Measurements from ENCODE around the gene KIAA1586.

DNA sequence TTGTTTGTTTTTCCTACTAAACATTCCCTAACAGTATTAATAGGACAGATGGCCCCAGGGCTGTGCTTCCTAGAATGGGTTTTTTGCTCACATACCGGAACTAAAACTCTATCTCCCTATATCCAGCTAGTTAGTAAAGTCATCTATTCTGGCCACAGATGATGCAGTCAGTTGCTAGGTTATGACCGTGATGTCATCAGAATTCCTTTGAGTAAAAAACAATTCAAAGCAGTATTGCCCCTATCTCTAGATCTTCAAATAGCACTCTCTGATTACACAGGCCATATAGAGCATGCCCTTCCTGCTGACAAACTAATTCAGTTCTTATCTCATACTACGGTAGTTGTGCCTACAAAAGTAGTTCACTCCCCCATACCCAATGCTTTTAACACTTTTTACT lies 25.6 kb downstream of the KIAA1586 start:
- TF ChIP-seq EZH2 (IDR thresholded peaks at IDR 0.05; ENCODE audit: low read length, unreplicated experiment) (no peak), EZH2phosphoT487 (IDR thresholded peaks at IDR 0.05; ENCODE audit: borderline replicate concordance, low read length) (no peak)
- TF ChIP-seq, protein P1, sequence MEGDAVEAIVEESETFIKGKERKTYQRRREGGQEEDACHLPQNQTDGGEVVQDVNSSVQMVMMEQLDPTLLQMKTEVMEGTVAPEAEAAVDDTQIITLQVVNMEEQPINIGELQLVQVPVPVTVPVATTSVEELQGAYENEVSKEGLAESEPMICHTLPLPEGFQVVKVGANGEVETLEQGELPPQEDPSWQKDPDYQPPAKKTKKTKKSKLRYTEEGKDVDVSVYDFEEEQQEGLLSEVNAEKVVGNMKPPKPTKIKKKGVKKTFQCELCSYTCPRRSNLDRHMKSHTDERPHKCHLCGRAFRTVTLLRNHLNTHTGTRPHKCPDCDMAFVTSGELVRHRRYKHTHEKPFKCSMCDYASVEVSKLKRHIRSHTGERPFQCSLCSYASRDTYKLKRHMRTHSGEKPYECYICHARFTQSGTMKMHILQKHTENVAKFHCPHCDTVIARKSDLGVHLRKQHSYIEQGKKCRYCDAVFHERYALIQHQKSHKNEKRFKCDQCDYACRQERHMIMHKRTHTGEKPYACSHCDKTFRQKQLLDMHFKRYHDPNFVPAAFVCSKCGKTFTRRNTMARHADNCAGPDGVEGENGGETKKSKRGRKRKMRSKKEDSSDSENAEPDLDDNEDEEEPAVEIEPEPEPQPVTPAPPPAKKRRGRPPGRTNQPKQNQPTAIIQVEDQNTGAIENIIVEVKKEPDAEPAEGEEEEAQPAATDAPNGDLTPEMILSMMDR (conservative IDR thresholded peaks at IDR 0.05; ENCODE audit: low read depth, low read length), result no peak
